NCI-H2171 (cell line): ENCODE measurements around the gene GOLIM4.
"Not testable (repeated sequence)": the region's sequence is repeated elsewhere in the genome, so short reads cannot be mapped to it uniquely, and the experiment has no call there.

Experiments used
- DNase-seq: peaks from one replicate; lab custom pipeline; 2025; lab: John Stamatoyannopoulos, UW

The GOLIM4 gene, protein sequence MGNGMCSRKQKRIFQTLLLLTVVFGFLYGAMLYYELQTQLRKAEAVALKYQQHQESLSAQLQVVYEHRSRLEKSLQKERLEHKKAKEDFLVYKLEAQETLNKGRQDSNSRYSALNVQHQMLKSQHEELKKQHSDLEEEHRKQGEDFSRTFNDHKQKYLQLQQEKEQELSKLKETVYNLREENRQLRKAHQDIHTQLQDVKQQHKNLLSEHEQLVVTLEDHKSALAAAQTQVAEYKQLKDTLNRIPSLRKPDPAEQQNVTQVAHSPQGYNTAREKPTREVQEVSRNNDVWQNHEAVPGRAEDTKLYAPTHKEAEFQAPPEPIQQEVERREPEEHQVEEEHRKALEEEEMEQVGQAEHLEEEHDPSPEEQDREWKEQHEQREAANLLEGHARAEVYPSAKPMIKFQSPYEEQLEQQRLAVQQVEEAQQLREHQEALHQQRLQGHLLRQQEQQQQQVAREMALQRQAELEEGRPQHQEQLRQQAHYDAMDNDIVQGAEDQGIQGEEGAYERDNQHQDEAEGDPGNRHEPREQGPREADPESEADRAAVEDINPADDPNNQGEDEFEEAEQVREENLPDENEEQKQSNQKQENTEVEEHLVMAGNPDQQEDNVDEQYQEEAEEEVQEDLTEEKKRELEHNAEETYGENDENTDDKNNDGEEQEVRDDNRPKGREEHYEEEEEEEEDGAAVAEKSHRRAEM

DNA sequence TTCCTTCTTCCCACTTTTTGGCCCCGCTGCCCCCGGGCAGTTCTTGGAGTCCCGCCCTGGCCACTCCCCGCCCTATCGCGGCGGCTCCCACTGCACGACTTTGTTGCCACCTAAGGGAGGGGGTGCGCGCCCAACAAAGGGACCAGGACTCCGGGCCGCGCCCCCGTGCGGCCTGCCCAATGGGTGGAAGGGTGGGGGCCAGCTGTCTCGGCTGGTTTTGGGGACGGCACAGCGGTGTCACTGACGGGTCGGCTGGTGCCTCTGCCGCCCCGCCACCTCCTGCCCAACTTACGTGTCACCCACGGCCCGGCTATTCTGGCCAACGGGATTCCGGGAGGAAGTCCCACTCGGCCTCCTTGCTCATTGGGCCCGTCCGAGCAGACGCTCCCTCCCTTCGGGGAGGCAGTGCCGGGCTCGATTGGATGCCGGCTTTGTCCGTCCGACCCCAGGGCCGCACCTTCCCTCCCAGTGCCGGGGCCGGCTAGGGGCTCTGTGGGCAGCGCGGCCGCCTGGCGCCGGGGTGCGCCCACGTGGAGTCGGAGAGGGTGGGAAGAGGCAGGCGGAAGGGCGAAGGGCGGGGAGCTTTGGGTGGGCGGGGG is at the start of gene GOLIM4:
GOLIM4 (minus strand) TSS at position 314 of the 599 bp plus-strand sequence. CDS start 639 bp downstream, outside the sequence.
- DNase-seq, result peak; percentile 91

DNA sequence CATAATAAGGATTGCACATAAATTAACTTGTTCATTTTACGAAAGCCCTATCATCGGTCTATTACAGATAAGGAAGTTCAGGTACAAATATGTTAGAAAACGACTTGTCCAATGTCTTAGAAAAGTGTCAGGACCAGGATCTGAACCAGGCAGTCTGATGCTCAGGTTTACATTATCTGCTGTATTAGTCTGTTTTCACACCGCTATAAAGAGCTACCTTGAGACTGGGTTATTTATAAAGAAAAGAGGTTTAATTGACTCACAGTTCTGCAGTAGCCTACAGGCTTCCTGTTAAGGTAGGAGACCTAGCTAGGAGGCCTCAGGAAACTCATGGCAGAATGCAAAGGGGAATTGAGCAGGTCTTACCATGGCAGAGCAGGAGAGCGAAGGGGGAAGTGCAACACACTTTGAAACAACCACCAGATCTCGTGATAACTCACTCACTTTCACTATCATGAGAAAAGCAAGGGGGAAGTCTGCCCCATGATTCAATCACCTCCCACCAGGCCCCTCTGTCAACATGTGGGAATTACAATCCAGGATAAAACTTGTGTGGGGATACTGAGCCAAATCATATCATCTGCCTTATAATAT is 45.8 kb upstream of the GOLIM4 start:
- DNase-seq, result no peak

DNA sequence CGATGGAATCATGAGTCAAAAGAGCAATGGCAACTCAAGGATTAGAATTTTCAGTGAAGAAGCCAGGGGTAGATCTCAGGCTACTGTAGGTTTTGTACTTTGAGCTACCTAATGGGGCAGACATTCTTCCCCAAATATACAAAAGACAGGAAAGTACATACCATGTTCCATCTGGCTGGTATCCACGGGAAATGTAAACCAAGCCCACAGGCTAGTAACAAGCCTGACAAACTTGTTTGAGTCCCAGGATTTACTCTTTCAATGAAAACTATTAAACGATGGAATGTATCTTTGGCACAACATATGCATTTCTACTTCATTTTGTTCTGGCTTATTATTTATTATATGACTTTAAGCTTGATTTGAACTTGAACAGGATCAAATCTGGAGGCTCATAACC is 44.2 kb upstream of the GOLIM4 start:
- DNase-seq, result no peak

DNA sequence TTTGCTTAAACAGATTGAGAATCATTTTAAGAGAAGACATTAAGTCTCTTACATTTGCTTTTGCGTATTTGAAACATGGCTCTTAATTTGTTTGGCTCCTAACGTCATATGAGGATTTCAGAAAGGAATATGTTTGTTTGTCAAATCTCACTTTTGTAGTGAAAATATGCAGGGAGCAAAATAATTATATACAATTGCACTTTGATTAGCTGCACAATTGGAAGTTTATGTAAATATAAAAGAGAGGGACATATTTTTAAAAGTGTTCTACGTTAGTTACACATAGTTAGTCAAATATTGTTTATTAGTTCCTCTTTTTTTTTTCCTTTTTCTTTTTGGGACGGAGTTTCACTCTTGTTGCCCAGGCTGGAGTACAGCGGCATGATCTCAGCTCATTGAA is 42.7 kb upstream of the GOLIM4 start:
- no peak for DNase-seq

DNA sequence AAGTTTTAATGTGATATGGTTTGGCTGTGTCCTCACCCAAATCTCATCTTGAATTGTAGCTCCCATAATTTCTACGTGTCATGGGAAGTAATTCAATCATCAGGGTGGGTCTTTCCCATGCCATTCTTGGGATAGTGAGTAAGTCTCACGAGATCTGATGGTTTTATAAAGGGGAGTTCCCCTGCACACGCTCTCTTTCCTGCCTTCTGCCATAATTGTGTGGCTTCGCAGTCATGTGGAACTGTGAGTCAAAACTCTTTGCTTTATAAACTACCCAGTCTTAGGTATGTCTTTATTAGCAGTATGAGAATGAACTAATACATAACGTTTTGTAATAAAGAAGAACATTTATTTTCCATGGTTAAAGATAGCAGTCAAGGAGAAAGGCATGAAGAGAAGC is 39.2 kb upstream of the GOLIM4 start:
- no peak for DNase-seq

DNA sequence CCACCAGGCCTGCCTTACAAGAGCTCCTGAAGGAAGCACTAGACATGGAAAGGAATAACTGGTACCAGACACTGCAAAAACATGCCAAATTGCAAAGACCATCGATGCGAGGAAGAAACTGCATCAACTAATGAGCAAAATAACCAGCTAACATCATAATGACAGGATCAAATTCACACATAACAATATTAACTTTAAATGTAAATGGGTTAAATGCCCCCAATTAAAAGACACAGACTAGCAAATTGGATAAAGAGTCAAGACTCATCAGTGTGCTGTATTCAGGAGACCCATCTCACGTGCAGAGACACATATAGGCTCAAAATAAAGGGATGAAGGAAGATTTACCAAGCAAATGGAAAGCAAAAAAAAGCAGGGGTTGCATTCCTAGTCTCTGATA is 34.5 kb upstream of the GOLIM4 start:
- DNase-seq, result not testable (repeated sequence)

DNA sequence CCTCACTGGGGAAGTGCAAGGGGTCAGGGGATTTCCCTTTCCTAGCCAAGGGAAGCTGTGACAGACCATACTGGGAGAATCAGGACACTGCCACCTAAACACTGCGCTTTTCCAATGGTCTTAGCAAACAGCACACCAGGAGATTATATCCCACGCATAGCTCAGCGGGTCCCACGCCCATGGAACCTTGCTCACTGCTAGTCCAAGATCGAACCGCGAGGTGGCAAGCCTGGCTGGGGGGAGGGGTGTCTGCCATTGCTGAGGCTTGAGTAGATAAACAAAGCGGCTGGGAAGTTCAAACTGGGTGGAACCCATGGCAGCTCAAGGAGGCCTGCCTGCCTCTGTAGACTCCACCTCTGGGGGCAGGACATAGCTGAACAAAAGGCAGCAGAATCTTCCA is 32.7 kb upstream of the GOLIM4 start:
- DNase-seq, result not testable (repeated sequence)

DNA sequence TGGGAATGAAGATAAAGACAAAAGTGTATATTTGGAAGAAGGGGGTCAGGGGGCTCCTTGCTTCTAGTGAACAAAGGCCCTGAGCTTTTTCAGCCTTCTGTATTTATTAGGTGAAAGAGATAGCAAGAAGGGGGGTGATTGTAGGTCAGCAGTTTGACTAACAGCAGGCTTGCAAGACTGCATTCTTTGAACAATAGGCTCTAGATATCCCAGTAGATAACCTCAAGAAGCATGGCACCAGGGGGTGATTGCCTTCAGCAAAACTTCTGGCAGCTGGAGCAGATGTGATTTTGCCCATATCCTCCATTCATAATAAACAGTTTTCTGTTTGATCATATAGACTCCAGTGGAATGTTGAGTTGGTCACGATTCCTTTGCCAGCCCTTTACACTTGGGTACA is 31.7 kb upstream of the GOLIM4 start:
- DNase-seq, result no peak

DNA sequence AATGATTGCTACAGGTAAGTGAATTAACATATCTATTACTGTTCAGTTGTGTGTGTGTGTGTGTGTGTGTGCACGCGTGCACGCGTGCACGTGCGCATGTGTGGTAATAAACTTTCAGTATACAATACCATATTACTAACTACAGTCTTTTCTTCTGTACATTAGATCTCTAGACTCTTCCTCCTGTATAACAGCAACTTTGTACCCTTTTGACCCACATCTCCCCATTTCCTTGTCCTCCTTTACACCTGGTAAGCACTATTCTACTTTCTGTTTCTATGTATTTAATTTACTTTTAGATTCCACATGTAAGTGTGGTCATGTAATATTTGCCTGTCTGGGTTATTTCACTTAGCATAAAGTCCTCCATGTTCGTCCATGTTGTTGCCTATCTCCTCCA is 29.1 kb upstream of the GOLIM4 start:
- no peak for DNase-seq

DNA sequence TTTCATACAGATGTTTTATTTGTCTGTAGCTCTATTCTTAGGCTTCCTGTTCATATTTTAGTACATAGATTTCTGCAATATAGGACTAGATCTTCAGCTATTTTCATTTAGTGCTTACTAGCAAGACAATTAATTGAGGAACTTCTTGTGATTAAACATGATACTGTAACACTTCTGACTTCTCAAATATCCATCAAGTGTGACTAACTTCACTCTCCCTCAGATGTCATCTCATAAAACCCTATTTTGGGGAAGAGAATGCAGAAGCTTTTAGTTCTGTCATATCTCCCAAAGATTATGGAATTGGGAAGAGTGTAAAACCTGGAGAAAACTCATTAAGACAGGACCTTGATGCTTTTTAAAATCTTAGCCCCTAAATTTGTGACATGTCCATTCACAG is 28.6 kb upstream of the GOLIM4 start:
- no peak for DNase-seq

DNA sequence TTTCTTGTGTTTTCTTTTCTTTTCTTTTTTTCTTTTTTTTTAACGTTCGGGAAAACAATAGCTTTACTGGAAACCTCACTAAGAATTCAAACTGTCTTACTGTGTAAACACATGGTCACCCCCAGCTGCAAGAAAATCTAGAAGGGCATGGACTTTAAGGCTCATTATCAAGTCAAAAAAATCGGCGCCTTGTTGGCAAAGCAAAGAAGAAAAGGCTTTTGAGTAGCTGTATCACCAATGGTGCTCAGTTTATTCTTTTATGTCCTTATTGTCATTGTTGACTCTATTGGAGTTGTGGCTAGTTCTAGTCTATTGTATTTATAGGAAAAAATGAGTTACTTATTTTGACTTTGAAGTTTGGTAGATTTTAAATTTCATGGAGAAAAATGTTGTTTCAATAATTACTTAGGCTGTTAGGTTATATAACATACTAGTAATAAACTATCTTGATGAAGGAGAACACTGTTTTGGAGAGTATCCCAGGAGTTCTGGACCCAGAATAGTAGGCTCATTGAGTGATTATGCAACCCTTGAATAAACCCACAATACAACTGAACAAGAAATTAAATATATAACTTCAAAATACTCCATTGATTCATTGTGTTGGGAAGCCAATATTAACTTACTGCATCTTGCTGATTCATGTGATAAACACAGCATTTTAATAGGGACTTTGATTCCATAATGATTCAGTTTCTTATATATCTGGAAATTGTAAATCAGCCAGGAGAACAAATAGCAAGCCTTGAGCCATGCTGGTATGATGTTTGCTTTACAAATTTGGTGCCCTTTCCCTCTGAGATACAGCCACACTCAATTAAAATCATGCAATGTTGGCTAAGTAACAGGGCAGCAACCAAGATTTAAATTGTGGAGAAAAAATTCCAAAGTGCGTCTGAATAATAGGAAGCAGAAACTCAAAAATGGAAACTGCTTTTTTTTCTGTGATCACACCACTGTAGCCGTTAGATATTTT is 27.8 kb upstream of the GOLIM4 start:
- no peak for DNase-seq

DNA sequence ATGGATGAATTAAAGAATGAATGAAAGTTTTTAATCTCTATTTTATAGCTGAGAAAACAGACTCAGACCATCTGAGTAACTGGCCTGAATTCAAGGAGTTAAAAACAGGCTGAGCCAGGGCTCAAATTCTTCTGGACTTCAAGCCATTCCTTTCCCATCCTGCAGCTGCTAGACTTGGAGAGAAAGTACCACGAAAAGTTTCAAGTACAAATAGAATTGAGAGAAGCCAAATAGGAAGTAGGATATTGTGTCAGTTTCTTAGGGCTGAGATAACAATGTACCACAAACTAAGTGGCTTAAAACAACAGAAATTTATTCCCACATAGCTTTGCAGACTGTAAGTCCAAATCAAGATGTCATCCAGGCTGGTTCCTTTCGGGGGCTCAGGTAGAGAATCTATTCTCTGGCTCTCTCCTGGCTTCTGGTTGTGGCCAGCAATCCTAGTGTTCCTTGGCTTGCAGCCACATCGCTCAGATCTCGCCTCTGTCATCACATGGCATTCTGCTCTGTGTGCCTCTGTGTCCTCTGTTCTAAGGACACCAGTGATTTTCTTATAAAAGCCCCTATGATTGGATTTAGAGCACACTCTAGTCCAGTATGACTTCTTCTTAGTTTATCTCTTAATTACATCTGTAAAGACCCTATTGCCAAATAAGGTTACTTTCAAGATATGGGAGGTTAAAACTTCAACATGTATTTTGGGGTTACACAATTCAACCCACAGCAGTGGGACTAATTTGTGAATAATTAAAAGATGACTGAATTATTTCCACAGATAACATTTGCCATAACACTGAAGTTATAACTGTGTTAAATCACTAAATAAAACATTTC is 25.7 kb upstream of the GOLIM4 start:
- DNase-seq, result no peak

DNA sequence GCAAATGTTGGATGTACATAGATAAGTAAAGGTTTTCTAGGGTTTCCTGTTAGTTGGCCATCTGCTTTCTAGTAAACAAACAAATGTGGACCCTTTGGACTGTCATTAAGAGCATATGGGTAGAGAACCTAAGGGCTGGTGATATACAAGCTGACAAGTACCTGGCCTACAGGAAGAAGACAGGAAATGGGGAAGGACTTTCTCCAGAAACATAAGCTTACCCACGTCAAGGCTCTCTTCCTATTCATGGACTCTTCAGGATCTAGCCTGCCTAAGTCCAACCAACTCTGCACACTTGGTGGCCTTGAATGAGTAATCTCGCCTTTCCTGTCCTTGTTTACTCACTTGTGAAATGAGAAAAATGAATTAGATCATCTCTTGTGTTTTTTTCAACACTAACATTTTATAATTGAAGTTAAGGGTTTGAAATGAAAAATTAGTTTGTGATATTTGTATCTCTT is 22.2 kb upstream of the GOLIM4 start:
- no peak for DNase-seq

DNA sequence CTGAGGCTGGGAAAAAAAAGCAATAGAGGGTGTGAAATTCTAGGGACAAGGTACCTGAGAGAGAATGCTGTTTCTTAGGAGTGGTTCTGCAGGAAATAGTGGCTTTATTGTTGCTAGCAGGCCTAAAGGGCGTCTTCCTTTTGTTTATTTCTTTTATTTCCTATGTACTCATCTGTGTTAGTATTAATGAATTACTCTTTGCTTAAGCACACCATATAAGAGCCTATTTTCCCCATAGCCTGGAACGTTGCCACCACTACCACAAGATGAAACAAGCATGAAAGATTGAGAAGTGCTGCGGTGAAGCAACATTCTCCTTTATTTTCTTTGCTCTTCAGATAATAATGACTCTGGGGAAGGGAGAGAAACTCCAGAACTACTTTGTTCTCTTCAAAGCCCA is 21.3 kb upstream of the GOLIM4 start:
- no peak for DNase-seq

DNA sequence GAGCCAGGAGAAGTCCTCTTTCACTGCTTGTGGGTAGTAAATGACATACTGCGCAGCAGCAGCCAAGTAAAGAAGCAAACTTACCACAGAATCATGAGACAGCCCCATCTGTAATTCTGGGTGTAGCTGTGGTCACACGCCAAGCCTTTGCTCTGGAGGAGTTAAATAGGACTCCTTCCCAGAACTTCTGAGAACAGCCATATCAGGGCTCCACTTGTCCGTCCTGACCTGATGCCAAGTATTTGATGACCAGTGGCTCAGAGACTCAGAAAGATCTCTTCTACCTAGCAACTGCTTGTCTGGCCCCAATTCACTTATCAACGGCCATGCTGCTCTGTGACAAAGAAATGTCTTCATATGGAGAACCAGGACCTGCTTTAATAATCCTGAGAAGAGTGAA is 20.6 kb upstream of the GOLIM4 start:
- DNase-seq, result no peak

DNA sequence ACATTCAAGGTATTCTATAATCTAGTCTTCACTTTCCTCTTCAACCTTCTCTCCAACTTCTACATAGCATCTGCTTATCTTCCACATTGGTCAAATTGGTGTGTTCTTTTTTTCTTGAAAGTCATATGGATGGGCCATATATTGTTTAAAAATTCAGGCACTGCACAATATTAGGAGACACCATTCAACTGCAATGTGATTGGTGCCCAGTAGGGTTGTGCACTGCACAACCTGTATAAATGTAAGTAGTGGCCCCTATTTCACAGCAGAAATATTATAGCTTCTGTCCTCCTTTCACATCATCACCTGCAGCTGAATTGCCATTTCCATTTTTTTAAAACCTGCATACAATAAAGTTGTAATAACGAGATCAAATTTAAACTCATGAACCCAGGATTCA is 18.1 kb upstream of the GOLIM4 start:
- DNase-seq, result no peak

DNA sequence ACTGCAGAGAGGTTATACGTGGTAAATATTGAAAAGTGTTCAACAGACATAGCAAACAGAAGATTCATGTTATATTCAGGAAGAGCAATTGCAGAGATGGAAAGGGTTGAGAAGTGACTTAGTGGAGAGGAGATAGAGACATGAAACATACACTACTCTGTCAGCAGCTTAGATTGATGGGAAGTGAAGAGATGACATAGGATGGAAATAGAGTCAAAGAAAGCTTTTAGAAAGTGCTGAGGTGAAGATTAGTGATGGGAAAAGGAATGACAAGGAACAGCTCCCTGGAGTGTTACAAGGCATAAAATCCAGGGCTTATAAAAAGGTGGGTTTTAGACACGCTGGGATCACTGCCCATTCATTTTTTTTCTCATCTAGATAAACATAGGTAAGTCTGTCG is 17.2 kb upstream of the GOLIM4 start:
- no peak for DNase-seq

DNA sequence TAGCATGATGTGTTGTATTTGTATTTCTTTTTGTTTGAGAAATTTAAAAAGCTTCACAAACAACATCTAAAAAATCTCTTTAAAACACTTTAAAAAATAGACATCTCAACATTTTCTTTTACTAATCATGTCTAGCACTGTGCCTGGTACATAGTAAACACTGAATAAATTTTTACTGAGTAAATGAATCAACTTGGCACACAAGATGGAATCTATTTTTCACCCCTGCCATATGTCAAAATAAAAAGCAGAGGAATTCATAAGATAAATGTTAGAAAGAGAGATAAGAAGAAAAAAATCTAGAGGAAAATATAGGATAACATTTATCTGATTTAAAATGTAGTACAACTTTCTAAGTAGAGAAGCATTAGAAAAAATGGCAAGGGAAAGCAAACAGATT is 8.6 kb upstream of the GOLIM4 start:
- no peak for DNase-seq

DNA sequence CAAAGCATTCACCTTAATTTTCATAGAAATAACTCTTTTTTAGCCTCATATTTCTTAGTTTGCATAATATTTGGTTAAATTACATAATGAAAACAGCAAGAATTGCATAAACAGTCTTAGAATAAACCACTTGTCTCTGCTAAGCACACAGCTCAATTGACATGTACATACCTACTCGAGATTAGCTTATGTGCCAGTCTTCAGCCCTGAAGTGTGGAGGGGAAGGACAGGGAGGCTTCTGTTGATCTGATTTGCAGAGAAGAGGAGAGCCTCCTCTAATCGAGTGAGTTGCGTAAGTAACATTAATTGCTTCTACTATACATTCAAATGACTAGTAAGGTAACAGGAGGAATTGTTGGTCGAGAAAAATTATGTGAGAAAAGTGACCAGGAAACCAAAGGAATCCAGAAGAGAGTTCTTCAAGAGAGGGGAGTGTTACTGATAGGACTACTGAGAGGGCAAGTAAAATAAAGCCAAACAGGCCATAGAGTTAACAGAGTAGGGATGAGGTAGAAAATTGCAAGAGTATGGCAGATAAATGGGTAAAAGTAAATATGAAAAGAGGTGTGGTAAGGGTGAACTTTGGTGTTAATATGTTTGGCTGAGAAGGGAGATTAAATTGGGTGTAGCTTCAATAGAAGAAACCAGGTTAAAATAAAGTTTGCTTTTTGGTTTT is 7.1 kb upstream of the GOLIM4 start:
- DNase-seq, result no peak
